ENCODE measurements around the gene TOMT.
A peak's percentile ranks its signal among the peaks of the same experiment; 100 is the strongest.
"Not testable (repeated sequence)": the region's sequence is repeated elsewhere in the genome, so short reads cannot be mapped to it uniquely, and the experiment has no call there.

TOMT gene

GRCh38 chr11:72136684-72137262, 31.0 kb downstream of the TOMT start:
- H3K9me3 ChIP-seq = no peaks in the 10 kb centered on the region
- peaks cover 50% of the 10 kb centered on the region for H3K36me3 ChIP-seq
- H3K27me3 ChIP-seq = no peaks in the 10 kb centered on the region
- TF ChIP-seq CTCF (IDR thresholded peaks at IDR 0.05) = no peak
- H3K4me1 ChIP-seq (ENCODE audit: control insufficient read depth in 1 of 2, insufficient read depth in 1 of 2, low read depth in 1 of 2, low read length in 1 of 2) = peaks cover 98 to 100% of the 10 kb centered on the region in 2 experiments
- peak overlapping the region; percentile 73 to 91 for H3K4me3 ChIP-seq (ENCODE audit: low read depth in 1 of 2, low read length in 1 of 2)
- peak overlapping the region; percentile 96 for H3K27ac ChIP-seq

- Histone ChIP-seq H3K27ac (peak overlapping the region; percentile 96), H3K36me3 (peaks cover 55% of the 10 kb centered on the region), H3K9me3 (no peaks in the 10 kb centered on the region), H3K4me1 (ENCODE audit: control insufficient read depth in 1 of 2, insufficient read depth in 1 of 2, low read depth in 1 of 2, low read length in 1 of 2) (peaks cover 91 to 97% of the 10 kb centered on the region in 2 experiments), H3K4me3 (ENCODE audit: low read depth in 1 of 2, low read length in 1 of 2) (peak overlapping the region; percentile 73 to 91), H3K27me3 (no peaks in the 10 kb centered on the region)
- TF ChIP-seq CTCF (IDR thresholded peaks at IDR 0.05) = no peak
These were observed 33.2 kb downstream of the TOMT start for GRCh38 chr11:72138821-72139390.

- H3K27me3 ChIP-seq = no peaks in the 10 kb centered on the region
These were observed 33.8 kb downstream of the TOMT start for GRCh38 chr11:72139500-72139899.

GRCh38 chr11:72140661-72141060, 34.9 kb downstream of the TOMT start:
- Histone ChIP-seq H3K4me1 (ENCODE audit: control insufficient read depth in 1 of 2, insufficient read depth in 1 of 2, low read depth in 1 of 2, low read length in 1 of 2) (peaks cover 79 to 86% of the 10 kb centered on the region in 2 experiments), H3K27ac (peak overlapping the region; percentile 96), H3K4me3 (ENCODE audit: low read depth in 1 of 2, low read length in 1 of 2) (peak overlapping the region in 1 of 2 experiments; percentile 1), H3K27me3 (no peaks in the 10 kb centered on the region), H3K36me3 (peaks cover 55% of the 10 kb centered on the region), H3K9me3 (no peaks in the 10 kb centered on the region)
- TF ChIP-seq CTCF (IDR thresholded peaks at IDR 0.05) = no peak

More at GRCh38 chr11:72139500-72139899, 33.8 kb downstream of the TOMT start:
- Histone ChIP-seq H3K9me3 (no peaks in the 10 kb centered on the region), H3K4me3 (ENCODE audit: low read depth in 1 of 2, low read length in 1 of 2) (peak overlapping the region in 1 of 2 experiments; percentile 91), H3K36me3 (peaks cover 55% of the 10 kb centered on the region), H3K4me1 (ENCODE audit: control insufficient read depth in 1 of 2, insufficient read depth in 1 of 2, low read depth in 1 of 2, low read length in 1 of 2) (peaks cover 91 to 97% of the 10 kb centered on the region in 2 experiments), H3K27ac (peak overlapping the region; percentile 96)
- no peak for TF ChIP-seq CTCF (IDR thresholded peaks at IDR 0.05)

GRCh38 chr11:72141066-72141465, 35.3 kb downstream of the TOMT start:
- H3K27ac ChIP-seq = peak overlapping the region; percentile 96
- peaks cover 75 to 82% of the 10 kb centered on the region in 2 experiments for H3K4me1 ChIP-seq (ENCODE audit: control insufficient read depth in 1 of 2, insufficient read depth in 1 of 2, low read depth in 1 of 2, low read length in 1 of 2)
- H3K27me3 ChIP-seq = no peaks in the 10 kb centered on the region

GRCh38 chr11:72142086-72142485, 36.4 kb downstream of the TOMT start:
- H3K4me1 ChIP-seq (ENCODE audit: control insufficient read depth in 1 of 2, insufficient read depth in 1 of 2, low read depth in 1 of 2, low read length in 1 of 2) = peaks cover 65 to 71% of the 10 kb centered on the region in 2 experiments
- H3K27ac ChIP-seq = peak overlapping the region; percentile 96
- H3K27me3 ChIP-seq; H3K4me3 ChIP-seq (ENCODE audit: low read depth in 1 of 2, low read length in 1 of 2); H3K9me3 ChIP-seq: not testable (repeated sequence)
- H3K36me3 ChIP-seq = peaks cover 49% of the 10 kb centered on the region

More at GRCh38 chr11:72141066-72141465, 35.3 kb downstream of the TOMT start:
- peak overlapping the region in 1 of 2 experiments; percentile 1 for H3K4me3 ChIP-seq (ENCODE audit: low read depth in 1 of 2, low read length in 1 of 2)
- H3K9me3 ChIP-seq = no peaks in the 10 kb centered on the region
- H3K36me3 ChIP-seq = peaks cover 55% of the 10 kb centered on the region
- no peak for TF ChIP-seq CTCF (IDR thresholded peaks at IDR 0.05)

- peak overlapping the region; percentile 96 for H3K27ac ChIP-seq
- peaks cover 60 to 67% of the 10 kb centered on the region in 2 experiments for H3K4me1 ChIP-seq (ENCODE audit: control insufficient read depth in 1 of 2, insufficient read depth in 1 of 2, low read depth in 1 of 2, low read length in 1 of 2)
- H3K4me3 ChIP-seq (ENCODE audit: low read depth in 1 of 2, low read length in 1 of 2); H3K9me3 ChIP-seq; H3K27me3 ChIP-seq: not testable (repeated sequence)
- peaks cover 47% of the 10 kb centered on the region for H3K36me3 ChIP-seq
These were observed 36.8 kb downstream of the TOMT start for GRCh38 chr11:72142543-72142942.

Measured in neutrophil (primary cell).